ENCODE measurements around the gene RAPH1. TPM values are rescaled to one million over a fixed set of nuclear protein-coding genes. Genes with fewer than 3 reads are reported as not detected.
A peak's percentile ranks its signal among the peaks of the same experiment; 100 is the strongest.

RAPH1 gene
- total RNA-seq, 1 experiment from 2014 or later = 126 TPM

DNA sequence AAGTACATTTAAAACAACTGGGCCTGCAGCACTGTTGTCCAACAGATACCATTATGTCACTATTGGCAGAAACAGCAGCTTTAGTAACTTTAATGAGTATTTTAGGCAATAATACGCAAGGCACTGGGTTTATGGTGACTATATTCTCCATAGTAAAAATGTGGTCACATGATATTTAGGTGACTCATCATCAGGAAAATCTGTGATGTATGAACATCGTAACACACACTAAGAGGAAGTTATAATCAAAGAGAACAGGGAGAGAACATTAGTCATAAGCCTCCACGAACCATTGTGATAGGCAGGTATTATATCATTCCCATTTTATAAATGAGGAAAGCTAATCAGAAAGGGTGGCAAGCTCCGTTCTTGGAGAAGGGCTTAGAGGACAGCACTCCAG is 36.9 kb downstream of the RAPH1 start:
- Mint-ChIP-seq H3K9me3 (ENCODE audit: low read depth, unreplicated experiment) (peaks cover 2% of the 10 kb centered on the region), H3K36me3 (ENCODE audit: insufficient read depth, unreplicated experiment) (peaks cover 61% of the 10 kb centered on the region), H3K4me1 (ENCODE audit: low read depth, unreplicated experiment) (peaks cover 53% of the 10 kb centered on the region), H3K27me3 (ENCODE audit: unreplicated experiment) (no peaks in the 10 kb centered on the region), H3K4me3 (ENCODE audit: low read depth, unreplicated experiment) (peak overlapping the region; percentile 35), H3K27ac (ENCODE audit: unreplicated experiment) (peak overlapping the region; percentile 45)
- TF ChIP-seq, protein P1, sequence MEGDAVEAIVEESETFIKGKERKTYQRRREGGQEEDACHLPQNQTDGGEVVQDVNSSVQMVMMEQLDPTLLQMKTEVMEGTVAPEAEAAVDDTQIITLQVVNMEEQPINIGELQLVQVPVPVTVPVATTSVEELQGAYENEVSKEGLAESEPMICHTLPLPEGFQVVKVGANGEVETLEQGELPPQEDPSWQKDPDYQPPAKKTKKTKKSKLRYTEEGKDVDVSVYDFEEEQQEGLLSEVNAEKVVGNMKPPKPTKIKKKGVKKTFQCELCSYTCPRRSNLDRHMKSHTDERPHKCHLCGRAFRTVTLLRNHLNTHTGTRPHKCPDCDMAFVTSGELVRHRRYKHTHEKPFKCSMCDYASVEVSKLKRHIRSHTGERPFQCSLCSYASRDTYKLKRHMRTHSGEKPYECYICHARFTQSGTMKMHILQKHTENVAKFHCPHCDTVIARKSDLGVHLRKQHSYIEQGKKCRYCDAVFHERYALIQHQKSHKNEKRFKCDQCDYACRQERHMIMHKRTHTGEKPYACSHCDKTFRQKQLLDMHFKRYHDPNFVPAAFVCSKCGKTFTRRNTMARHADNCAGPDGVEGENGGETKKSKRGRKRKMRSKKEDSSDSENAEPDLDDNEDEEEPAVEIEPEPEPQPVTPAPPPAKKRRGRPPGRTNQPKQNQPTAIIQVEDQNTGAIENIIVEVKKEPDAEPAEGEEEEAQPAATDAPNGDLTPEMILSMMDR (IDR thresholded peaks at IDR 0.05; ENCODE audit: unreplicated experiment) = no peak
- DNase-seq = no peak
- intact Hi-C loops (cut with micrococcal nuclease; ENCODE audit: unreplicated experiment) = no loop called here
- no TSS peak for BruUV-seq (replicated peaks)
- CTCF ChIA-PET = interaction anchor here (0.7 to 1.3 kb wide), 4 partner anchors 15 to 317 kb away, joined by 3 to 10 read pairs (median 5); no protein-coding TSS in a partner anchor

DNA sequence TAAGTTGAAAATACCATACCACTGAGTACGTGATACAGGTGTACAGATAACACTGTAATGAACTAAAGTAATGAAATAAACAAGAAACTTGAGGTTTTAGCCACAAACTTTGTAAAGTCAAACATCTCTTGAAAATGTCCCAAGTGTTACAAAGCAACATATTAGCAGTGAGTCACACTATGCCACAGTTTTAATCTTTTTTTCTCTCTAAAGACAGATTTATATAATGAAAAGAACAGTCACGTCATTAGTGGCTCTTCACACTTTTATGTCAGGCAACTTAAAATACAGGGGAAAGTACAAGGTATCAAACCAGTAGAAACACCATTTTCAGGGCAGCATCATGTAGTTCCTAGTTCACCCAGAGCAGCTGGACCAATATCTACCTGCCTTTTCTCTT is 42.1 kb downstream of the RAPH1 start:
- no TSS peak for BruUV-seq (replicated peaks)
- Mint-ChIP-seq H3K4me3 (ENCODE audit: low read depth, unreplicated experiment) (no peak overlapping the region), H3K36me3 (ENCODE audit: insufficient read depth, unreplicated experiment) (peaks cover 74% of the 10 kb centered on the region), H3K27me3 (ENCODE audit: unreplicated experiment) (no peaks in the 10 kb centered on the region), H3K9me3 (ENCODE audit: low read depth, unreplicated experiment) (no peaks in the 10 kb centered on the region), H3K4me1 (ENCODE audit: low read depth, unreplicated experiment) (peaks cover 26% of the 10 kb centered on the region), H3K27ac (ENCODE audit: unreplicated experiment) (peak overlapping the region; percentile 85)
- no peak for DNase-seq
- intact Hi-C loops (cut with micrococcal nuclease; ENCODE audit: unreplicated experiment) = no loop called here
- CTCF ChIA-PET = no interaction called here
- TF ChIP-seq, protein P1 (IDR thresholded peaks at IDR 0.05; ENCODE audit: unreplicated experiment) = no peak

DNA sequence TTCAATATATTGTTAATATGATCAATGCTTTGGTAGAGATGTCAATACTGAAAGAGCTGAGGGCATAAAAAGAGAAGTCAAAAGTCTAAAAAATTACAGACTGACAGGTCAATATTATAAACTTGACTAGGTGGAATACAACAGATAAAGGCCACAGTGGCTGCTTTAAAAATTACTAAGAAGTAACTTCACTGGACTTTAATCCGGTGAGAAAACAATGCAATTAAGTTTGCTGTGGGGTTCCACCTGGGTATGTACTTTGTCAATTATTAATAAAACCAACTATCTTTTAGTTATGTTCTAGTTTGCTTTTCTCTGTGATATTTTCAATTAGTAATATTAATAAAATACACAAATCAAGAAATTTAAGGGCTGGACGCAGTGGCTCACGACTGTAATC is 44.7 kb downstream of the RAPH1 start:
- CTCF ChIA-PET = interaction anchor here (0.7 kb wide), 1 partner anchor 1173 kb away, joined by 4 read pairs; no protein-coding TSS in a partner anchor
- no peaks in the 10 kb centered on the region for H3K9me3 Mint-ChIP-seq (ENCODE audit: low read depth, unreplicated experiment)
- H3K27ac Mint-ChIP-seq (ENCODE audit: unreplicated experiment) = no peak overlapping the region

DNA sequence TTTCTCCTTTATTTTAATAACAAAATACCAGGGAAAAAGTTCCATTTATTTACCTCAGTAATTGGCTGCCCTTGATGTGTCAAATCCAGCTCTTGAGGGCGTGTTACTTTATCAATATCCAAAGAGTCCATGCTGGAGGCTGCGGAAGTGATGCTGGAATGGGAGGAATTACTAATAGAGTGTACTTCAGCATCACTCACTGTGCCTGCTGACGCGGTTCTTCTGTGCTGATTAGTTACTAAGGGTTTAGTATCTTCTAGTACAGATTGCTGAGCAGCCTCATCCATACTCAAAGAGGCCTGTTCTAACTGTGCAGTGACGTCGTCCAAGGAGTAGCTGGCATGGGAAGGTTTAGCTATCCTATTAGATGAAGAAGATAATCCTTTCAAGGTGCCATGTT is 45.6 kb downstream of the RAPH1 start:
- Mint-ChIP-seq H3K27me3 (ENCODE audit: unreplicated experiment) (no peaks in the 10 kb centered on the region), H3K4me3 (ENCODE audit: low read depth, unreplicated experiment) (no peak overlapping the region), H3K36me3 (ENCODE audit: insufficient read depth, unreplicated experiment) (peaks cover 79% of the 10 kb centered on the region), H3K27ac (ENCODE audit: unreplicated experiment) (no peak overlapping the region), H3K4me1 (ENCODE audit: low read depth, unreplicated experiment) (peaks cover 13% of the 10 kb centered on the region), H3K9me3 (ENCODE audit: low read depth, unreplicated experiment) (no peaks in the 10 kb centered on the region)
- TF ChIP-seq, protein P1 (IDR thresholded peaks at IDR 0.05; ENCODE audit: unreplicated experiment) = no peak
- intact Hi-C loops (cut with micrococcal nuclease; ENCODE audit: unreplicated experiment) = no loop called here
- DNase-seq = no peak
- CTCF ChIA-PET = interaction anchor here (0.6 to 0.7 kb wide), 2 partner anchors 96 to 1172 kb away, joined by 4 read pairs; no protein-coding TSS in a partner anchor
- no TSS peak for BruUV-seq (replicated peaks)

More for the DNA sequence above, 44.7 kb downstream of the RAPH1 start:
- TF ChIP-seq, protein P1 (IDR thresholded peaks at IDR 0.05; ENCODE audit: unreplicated experiment) = no peak
- Mint-ChIP-seq H3K4me1 (ENCODE audit: low read depth, unreplicated experiment) (peaks cover 19% of the 10 kb centered on the region), H3K4me3 (ENCODE audit: low read depth, unreplicated experiment) (no peak overlapping the region), H3K36me3 (ENCODE audit: insufficient read depth, unreplicated experiment) (peaks cover 84% of the 10 kb centered on the region), H3K27me3 (ENCODE audit: unreplicated experiment) (no peaks in the 10 kb centered on the region)
- intact Hi-C loops (cut with micrococcal nuclease; ENCODE audit: unreplicated experiment) = no loop called here
- BruUV-seq (replicated peaks) = no TSS peak
- DNase-seq = no peak

Measured in Calu3 (cell line).